Activated T-helper 2 cell treated with anti-CD3 and anti-CD28 coated beads, Interferon-gamma antibody, Interleukin-2, Interleukin-4, amounts not matched to agents 10 μg/mL and 5 μg/mL and 100 μg/mL, durations not matched to agents 14 hours and 24 hours and 36 hours (primary cell): Measurements from ENCODE around the gene FGF14. TPM values are rescaled to one million over a fixed set of nuclear protein-coding genes. Genes with fewer than 3 reads are reported as not detected.

ENCODE experiments used
- DNase-seq: peaks from one replicate; pipeline ENCODE4 v3.0.0; 2021; ENCODE audit warnings: low spot score
- H3K27ac Mint-ChIP-seq: one replicate; pipeline ENCODE4 v1.8.0; 2021; ENCODE audit warnings: mixed read lengths
- H3K27me3 Mint-ChIP-seq: one replicate; pipeline ENCODE4 v1.8.0; 2021; ENCODE audit warnings: low read depth, mixed read lengths
- H3K36me3 Mint-ChIP-seq: one replicate; pipeline ENCODE4 v1.8.0; 2021; ENCODE audit warnings: low read depth, mixed read lengths
- H3K4me1 Mint-ChIP-seq: one replicate; pipeline ENCODE4 v1.8.0; 2021; ENCODE audit warnings: low read depth, mixed read lengths
- H3K4me3 Mint-ChIP-seq: one replicate; pipeline ENCODE4 v1.8.0; 2021; ENCODE audit warnings: low read depth, mild to moderate bottlenecking, moderate library complexity, mixed read lengths
- H3K9me3 Mint-ChIP-seq: one replicate; pipeline ENCODE4 v1.8.0; 2021; ENCODE audit warnings: mixed read lengths
- intact Hi-C: fragments of 100-400 bp; cut with micrococcal nuclease; formaldehyde crosslinking; loops from one replicate; pipeline ENCODE4 v1.15.1; 2023
- total RNA-seq: library from RNA; stranded (reverse); gene quantifications from 2 replicates; pipeline ENCODE4 v1.2.3, GENCODE V29; 2022

Gene FGF14
- total RNA-seq, 1 donor from 2014 or later, result not detected

DNA sequence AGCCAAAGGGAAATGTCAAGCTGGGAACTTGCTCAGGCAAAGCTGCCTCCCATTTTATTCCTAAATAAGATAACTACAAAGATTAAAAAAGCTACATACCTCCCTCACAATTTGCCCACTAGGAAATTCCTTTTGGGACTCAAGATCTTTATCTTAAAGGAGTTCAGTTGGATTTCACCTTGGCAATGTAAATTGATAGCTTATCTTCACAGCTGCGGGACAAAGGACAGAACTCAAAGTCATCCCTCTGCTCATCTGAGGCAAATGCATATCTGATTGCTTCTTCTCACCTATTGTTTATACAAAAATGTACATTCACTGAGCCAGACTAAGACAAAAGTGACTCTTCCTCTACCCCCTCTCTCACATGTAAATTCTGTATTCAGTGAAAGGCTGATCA lies 47.8 kb downstream of the FGF14 start:
- no peaks in the 10 kb centered on the region for H3K27me3 Mint-ChIP-seq
- H3K36me3 Mint-ChIP-seq, result no peaks in the 10 kb centered on the region
- no peak overlapping the region for H3K4me3 Mint-ChIP-seq
- no peak for DNase-seq
- H3K27ac Mint-ChIP-seq, result no peak overlapping the region
- H3K4me1 Mint-ChIP-seq, result no peaks in the 10 kb centered on the region
- no peaks in the 10 kb centered on the region for H3K9me3 Mint-ChIP-seq
- intact Hi-C loops, result no loop called here

DNA sequence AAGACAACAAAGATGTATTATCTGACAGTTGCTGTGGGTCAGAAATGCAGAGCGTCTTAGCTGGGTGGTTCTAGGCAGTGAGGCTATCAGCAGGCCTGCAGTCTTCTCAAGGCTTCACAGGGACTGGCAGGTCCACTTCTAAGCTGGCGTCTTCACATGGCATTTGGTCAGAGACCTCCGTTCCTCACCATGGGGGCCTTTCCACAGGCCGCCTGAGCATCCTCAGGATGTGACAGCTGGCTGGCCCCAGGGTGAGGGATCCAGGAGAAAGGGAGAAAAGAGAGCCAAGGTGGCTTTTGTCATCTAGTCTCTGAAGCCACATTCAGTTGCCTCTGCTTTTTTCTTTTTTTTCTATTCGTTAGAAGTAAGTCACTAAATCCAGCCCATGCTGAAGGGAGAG lies 50.3 kb downstream of the FGF14 start:
- no peak for DNase-seq

DNA sequence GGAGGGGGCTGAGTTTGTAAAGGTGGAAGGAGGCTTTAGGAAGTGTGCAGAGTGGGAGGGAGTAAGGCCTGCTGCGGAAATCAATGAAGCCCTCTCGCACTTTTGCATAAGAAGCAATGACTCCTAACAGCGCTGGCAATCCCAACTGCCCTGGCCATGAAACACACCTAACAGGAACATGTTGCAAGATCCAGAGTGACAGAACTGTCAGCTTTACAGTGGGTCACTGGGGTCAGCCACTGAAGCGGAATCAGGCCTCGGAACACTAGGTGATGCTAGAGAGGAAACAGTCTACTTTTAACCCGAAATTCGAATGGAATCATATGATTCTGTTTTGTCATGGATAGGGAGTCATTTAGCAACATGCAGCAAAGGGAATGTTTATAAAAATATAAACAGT lies 54.4 kb downstream of the FGF14 start:
- H3K4me3 Mint-ChIP-seq, result no peak overlapping the region
- intact Hi-C loops, result no loop called here
- DNase-seq, result no peak
- no peaks in the 10 kb centered on the region for H3K4me1 Mint-ChIP-seq
- H3K9me3 Mint-ChIP-seq, result no peaks in the 10 kb centered on the region
- H3K27me3 Mint-ChIP-seq, result peaks cover 5% of the 10 kb centered on the region
- H3K27ac Mint-ChIP-seq, result no peak overlapping the region
- H3K36me3 Mint-ChIP-seq, result no peaks in the 10 kb centered on the region

More for the DNA sequence above, 50.3 kb downstream of the FGF14 start:
- no peaks in the 10 kb centered on the region for H3K36me3 Mint-ChIP-seq
- intact Hi-C loops, result no loop called here
- H3K4me3 Mint-ChIP-seq, result no peak overlapping the region
- H3K27me3 Mint-ChIP-seq, result peaks cover 2% of the 10 kb centered on the region
- no peak overlapping the region for H3K27ac Mint-ChIP-seq
- no peaks in the 10 kb centered on the region for H3K4me1 Mint-ChIP-seq
- no peaks in the 10 kb centered on the region for H3K9me3 Mint-ChIP-seq

DNA sequence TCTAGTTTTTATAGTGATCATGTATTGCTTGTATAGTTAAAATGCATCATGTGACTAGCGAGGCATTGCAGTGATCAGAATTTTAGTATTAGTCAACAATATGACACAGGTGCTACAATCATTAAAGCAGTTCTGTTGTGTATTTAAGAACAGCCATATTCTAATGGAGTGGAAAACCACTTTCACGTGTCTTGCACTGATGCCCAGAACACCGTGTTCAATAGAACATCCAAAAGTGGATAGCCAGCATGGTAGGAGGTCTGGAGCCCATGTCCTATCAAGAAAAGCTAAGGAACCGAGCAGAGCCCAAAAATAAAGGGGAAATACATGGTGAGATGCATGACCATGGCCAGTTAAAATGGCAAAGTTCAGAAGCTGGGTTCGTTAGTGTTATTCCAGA lies 55.1 kb downstream of the FGF14 start:
- no peaks in the 10 kb centered on the region for H3K4me1 Mint-ChIP-seq
- H3K4me3 Mint-ChIP-seq, result no peak overlapping the region
- no peak for DNase-seq
- no peaks in the 10 kb centered on the region for H3K36me3 Mint-ChIP-seq
- intact Hi-C loops, result no loop called here
- H3K9me3 Mint-ChIP-seq, result no peaks in the 10 kb centered on the region
- peaks cover 5% of the 10 kb centered on the region for H3K27me3 Mint-ChIP-seq
- no peak overlapping the region for H3K27ac Mint-ChIP-seq

DNA sequence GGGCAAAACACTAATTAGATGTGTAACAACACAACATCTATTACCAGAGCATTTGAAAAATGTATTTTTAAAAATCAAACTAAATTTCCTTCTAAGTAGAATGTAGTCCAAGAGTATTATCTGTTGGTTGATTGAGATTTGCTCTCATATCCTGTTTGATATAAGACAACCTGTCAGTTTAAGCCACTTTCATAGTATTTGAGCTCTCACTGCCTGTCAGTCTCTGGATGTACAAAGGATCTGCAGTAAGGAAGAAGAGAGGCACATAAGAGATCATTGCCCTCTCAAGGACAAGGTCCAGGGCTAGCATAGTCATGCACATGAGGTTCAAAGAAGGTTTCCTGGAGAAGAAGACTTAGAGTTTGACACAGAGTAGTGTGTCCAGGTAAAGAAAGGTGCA lies 57.4 kb downstream of the FGF14 start:
- Mint-ChIP-seq H3K9me3 (no peaks in the 10 kb centered on the region), H3K27ac (no peak overlapping the region), H3K4me1 (no peaks in the 10 kb centered on the region), H3K36me3 (no peaks in the 10 kb centered on the region), H3K4me3 (no peak overlapping the region), H3K27me3 (peaks cover 5% of the 10 kb centered on the region)
- intact Hi-C loops, result no loop called here
- DNase-seq, result no peak

DNA sequence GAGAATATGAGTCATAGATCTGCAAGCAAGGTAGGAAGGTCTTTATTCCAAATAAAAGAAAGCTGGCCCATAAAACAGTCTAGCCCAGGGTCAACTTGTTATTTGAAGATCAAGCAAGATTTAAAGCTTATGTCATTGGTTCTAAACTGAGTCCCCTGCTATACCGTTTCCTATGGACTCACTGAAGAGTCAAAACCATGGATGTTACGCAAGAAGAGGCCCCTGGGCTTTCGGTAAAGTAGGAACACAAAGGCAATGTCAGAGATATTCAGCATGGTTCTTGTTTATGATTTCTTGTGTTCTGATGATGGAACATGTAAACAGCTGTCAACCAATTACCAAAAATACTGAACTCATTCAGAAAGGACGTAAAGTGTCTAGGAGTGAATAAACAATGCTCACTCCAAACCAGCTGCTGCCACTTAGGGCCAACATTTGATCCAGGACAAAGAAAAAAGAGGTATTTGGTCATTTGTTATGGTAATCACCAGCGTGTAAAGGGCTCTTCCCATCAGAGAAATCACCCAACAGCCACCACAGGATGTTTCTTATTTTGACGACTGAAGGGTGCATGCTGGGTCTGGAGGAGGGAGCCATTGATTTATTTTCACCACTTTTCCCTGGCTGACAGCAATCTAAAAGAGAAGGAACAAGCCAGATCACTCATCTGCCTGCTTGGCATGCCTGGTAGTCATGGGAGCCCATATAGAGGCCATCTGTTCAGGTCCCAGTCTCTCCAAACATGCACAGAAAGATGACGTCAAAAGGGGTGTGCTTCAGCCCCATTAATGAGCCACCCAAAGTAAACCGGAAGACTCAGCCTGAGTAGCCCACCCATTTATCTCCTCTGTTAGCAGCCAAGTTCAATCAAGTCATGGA lies 68.3 kb downstream of the FGF14 start:
- no peaks in the 10 kb centered on the region for H3K36me3 Mint-ChIP-seq
- intact Hi-C loops, result no loop called here
- no peak overlapping the region for H3K27ac Mint-ChIP-seq
- no peaks in the 10 kb centered on the region for H3K27me3 Mint-ChIP-seq
- DNase-seq, result no peak
- no peaks in the 10 kb centered on the region for H3K4me1 Mint-ChIP-seq
- no peaks in the 10 kb centered on the region for H3K9me3 Mint-ChIP-seq
- no peak overlapping the region for H3K4me3 Mint-ChIP-seq

DNA sequence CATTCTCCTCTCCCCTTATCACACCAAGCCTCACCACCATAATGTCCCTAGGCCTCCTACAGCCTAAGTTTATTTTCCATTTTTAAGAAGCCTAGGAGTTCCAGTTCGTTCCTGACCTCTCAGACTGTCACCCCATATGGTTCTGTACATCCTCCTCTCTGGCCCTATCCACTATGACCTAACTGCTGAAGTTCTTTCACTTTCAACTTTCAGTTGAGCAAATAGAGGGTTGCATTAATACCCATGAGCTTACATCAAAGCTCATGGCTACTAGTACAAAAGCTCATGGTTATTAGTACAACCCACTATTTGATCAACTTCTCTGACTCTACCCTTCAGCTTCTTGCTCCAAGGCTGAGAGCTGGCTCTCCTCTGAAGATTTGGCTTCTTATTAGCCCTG lies 72.9 kb downstream of the FGF14 start:
- H3K27ac Mint-ChIP-seq, result no peak overlapping the region
- H3K4me3 Mint-ChIP-seq, result no peak overlapping the region
- no peaks in the 10 kb centered on the region for H3K4me1 Mint-ChIP-seq
- H3K9me3 Mint-ChIP-seq, result no peaks in the 10 kb centered on the region
- DNase-seq, result no peak
- H3K27me3 Mint-ChIP-seq, result peaks cover 2% of the 10 kb centered on the region
- intact Hi-C loops, result no loop called here
- H3K36me3 Mint-ChIP-seq, result no peaks in the 10 kb centered on the region

DNA sequence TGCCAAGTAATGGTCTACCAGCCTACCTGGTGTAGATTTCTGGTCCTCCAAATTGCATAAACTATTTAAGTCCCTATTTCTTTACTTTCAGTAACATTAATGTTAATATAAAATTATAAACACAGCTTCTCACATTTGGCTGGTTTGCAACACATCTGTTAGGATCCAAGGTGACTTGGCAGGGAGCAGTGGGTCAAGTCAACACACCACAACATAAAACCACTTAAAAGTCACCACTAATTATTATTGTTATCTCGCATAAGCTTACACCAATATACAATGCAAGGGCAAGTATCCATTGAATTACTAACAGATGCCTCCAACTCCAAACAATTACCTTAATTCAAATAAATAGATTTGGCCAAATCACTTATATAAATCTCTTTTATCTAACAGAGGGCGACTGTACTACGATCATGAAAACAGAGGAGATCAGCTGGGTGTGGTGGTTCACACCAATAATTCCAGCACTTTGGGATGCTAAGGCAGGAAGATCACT lies 74.7 kb downstream of the FGF14 start:
- H3K4me1 Mint-ChIP-seq, result no peaks in the 10 kb centered on the region

DNA sequence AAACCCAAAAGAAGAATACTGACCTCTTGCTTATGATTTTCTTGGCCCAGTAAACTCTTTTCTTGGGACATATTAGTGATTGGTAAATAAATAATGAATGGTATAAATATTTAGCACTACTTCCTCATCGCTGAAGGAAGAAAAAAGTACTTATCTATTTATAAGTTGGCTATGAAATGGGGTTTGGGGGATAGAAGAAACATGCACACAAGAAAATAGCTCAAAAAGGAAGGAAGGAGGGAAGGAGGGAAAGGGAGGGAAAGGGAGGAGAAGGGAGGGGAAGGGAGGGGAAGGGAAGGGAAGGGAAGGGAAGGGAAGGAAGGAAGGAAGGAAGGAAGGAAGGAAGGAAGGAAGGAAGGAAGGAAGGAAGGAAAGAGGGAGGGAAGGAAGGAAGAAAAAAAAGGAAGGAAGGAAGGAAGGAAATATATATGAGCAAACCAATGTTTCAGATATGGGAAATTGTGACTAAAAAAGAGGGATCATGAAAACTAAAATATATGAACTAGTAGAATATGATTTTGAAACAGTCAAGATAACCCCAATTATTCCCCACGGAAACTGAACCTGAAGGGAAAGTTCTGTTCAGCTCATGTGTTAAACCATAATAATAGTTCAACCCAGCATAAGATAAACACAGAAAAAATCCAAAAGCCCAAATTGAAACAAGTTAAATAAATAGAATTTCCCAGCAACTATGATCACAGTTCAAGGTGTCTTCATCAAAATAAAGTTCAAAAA lies 75.3 kb downstream of the FGF14 start:
- Mint-ChIP-seq H3K4me3 (no peak overlapping the region), H3K27ac (no peak overlapping the region), H3K9me3 (no peaks in the 10 kb centered on the region), H3K36me3 (no peaks in the 10 kb centered on the region), H3K27me3 (peaks cover 2% of the 10 kb centered on the region), H3K4me1 (no peaks in the 10 kb centered on the region)
- intact Hi-C loops, result no loop called here
- no peak for DNase-seq

More for the DNA sequence above, 74.7 kb downstream of the FGF14 start:
- Mint-ChIP-seq H3K36me3 (no peaks in the 10 kb centered on the region), H3K9me3 (no peaks in the 10 kb centered on the region), H3K4me3 (no peak overlapping the region), H3K27me3 (peaks cover 2% of the 10 kb centered on the region), H3K27ac (no peak overlapping the region)
- intact Hi-C loops, result no loop called here
- no peak for DNase-seq

DNA sequence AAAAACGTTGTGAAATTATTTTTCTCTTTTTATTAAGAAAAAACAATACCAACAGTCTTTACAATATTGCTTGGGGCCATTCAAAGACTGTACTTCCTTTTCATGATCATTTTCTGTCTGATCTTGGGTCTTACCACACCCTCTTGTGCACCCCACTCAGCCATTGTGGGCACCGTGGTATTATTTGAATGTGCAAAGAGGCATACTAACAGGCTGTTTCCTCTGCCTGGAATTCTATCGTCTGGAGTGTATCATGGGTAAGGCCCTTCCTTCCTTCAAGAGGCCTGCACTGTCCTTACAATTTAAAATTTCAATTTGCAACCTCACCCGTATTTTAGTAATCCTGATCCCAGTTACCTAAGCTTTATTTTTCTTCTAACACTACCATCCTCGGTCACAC lies 76.5 kb downstream of the FGF14 start:
- no peak overlapping the region for H3K27ac Mint-ChIP-seq
- peaks cover 2% of the 10 kb centered on the region for H3K27me3 Mint-ChIP-seq
- H3K9me3 Mint-ChIP-seq, result no peaks in the 10 kb centered on the region
- no peaks in the 10 kb centered on the region for H3K4me1 Mint-ChIP-seq
- no peak for DNase-seq
- H3K4me3 Mint-ChIP-seq, result no peak overlapping the region
- intact Hi-C loops, result no loop called here
- H3K36me3 Mint-ChIP-seq, result no peaks in the 10 kb centered on the region

DNA sequence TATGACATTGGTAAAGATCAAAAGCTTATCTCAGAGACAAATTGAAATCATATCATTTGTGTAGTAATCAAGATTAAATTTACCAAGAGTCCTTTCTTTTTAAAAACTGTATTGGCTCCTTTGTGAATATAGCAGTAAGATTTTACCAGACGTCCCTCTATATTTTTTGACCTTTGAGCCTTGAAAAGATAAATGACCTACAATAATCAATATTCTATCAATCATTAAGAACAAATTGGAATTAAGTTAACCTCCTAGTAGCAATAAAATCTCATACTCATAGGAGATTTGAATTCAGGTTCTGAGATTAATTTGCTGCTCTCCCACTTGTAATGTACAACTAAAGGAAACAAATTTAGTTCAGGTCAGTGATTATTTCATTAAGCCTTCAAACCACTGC lies 78.3 kb downstream of the FGF14 start:
- Mint-ChIP-seq H3K4me3 (no peak overlapping the region), H3K36me3 (no peaks in the 10 kb centered on the region), H3K4me1 (no peaks in the 10 kb centered on the region), H3K9me3 (no peaks in the 10 kb centered on the region), H3K27ac (no peak overlapping the region), H3K27me3 (peaks cover 2% of the 10 kb centered on the region)
- DNase-seq, result no peak
- intact Hi-C loops, result no loop called here

DNA sequence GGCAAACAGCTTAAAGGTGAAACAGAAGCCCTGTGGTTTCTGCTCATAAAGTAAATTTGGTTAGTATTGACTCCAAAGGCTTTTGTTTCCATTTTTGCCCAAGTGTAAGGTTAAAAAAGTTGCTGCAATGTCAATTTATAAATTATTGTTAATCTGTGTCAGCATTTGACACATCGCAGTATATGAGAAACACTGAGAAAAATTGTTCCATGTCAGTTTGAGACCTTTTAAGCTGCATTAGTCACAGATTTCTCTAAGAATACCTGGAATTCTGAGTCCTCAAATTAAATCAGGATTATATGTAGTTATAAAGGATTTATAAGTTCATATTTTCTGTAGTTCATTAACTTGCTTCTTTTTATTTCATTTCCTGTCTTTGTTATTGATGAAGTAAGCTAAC lies 78.8 kb downstream of the FGF14 start:
- no peaks in the 10 kb centered on the region for H3K9me3 Mint-ChIP-seq
- DNase-seq, result no peak
- no peak overlapping the region for H3K27ac Mint-ChIP-seq
- H3K4me3 Mint-ChIP-seq, result no peak overlapping the region
- no peaks in the 10 kb centered on the region for H3K36me3 Mint-ChIP-seq
- peaks cover 2% of the 10 kb centered on the region for H3K27me3 Mint-ChIP-seq
- intact Hi-C loops, result no loop called here
- H3K4me1 Mint-ChIP-seq, result no peaks in the 10 kb centered on the region

DNA sequence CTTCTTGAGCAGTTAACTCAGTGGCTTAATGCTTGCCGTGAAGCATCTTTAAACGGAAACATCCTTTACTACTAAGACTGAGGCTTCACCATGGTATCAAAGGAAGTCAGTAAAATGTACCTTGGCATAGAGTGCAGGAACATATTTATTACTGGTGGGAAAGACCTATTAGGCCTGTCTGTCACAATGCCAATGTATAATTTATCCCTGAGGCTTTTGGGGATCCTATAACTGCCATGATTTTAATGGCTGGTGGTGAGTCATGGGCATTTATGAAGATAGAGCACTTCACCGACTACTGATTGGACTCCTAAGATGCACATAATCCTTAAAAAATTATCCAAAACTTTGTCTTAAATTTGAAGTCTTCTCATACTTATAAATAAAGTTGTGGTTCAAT lies 79.6 kb downstream of the FGF14 start:
- H3K36me3 Mint-ChIP-seq, result no peaks in the 10 kb centered on the region
- no peak for DNase-seq
- no peaks in the 10 kb centered on the region for H3K4me1 Mint-ChIP-seq

More for the DNA sequence above, 79.6 kb downstream of the FGF14 start:
- intact Hi-C loops, result no loop called here
- Mint-ChIP-seq H3K27ac (no peak overlapping the region), H3K27me3 (peaks cover 2% of the 10 kb centered on the region), H3K9me3 (no peaks in the 10 kb centered on the region), H3K4me3 (no peak overlapping the region)
